CD4-positive, alpha-beta T cell treated with Interleukin-17A for 1 hour (primary cell): Measurements from ENCODE around the gene KAT8.
"Not testable (repeated sequence)": the region's sequence is repeated elsewhere in the genome, so short reads cannot be mapped to it uniquely, and the experiment has no call there.

Experiments used
- DNase-seq: peaks from one replicate; pipeline ENCODE4 v3.0.0-alpha.2; 2020

The KAT8 gene

DNA sequence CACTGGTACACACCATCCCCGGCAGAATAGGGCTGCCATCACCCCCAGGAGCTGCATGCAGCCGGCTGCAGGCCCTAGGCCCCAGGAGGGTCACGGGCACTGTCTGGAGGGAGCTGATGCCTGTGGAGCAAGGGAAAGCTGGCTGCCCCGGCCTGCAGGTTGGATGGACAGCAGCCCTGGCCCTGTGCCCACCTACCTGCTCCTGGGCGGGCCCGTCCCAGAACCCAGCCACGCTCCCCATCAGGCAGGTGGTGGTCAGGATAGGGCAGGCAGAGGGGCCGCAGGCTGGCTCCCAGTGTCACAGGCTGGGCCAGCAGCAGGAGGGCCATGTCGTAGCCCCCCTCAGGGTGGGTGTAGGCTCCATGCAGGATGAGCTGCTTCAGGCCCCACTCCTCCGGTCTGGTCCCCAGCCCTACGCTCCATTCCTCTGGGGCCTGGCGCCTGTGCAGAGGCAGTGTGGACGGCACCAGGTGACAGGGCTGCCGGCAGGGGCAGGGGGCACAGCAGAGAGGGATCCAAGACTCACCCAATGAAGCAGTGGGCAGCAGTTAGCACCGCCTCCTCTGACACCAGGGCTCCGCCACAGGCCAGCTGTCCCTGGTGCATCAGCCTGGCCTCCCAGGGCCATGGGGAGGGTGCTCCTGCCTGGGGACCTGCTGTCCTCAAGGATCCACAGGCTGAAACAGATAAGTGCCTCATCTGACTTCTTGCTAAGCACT is 32.7 kb upstream of the KAT8 start:
- no peak for DNase-seq

DNA sequence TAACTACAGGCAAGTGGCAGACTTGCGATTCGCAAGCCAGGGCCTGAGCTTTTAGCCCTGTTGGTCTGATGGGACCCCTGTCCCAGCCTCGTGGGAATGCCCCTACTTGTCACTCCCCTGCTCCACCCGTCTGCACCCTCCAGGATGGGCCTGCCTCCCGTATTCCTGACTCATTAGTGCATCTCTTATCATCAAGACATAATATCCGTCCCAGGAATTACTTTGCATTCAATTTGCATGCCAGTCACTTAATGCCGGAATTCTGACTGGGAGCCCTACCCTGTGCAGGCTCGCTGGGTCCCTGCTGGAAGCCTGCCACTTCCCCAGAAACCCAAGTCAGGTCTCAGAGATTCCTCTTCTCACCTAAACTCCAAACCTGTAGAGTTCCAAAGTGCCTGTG is 32.1 kb upstream of the KAT8 start:
- DNase-seq = no peak

DNA sequence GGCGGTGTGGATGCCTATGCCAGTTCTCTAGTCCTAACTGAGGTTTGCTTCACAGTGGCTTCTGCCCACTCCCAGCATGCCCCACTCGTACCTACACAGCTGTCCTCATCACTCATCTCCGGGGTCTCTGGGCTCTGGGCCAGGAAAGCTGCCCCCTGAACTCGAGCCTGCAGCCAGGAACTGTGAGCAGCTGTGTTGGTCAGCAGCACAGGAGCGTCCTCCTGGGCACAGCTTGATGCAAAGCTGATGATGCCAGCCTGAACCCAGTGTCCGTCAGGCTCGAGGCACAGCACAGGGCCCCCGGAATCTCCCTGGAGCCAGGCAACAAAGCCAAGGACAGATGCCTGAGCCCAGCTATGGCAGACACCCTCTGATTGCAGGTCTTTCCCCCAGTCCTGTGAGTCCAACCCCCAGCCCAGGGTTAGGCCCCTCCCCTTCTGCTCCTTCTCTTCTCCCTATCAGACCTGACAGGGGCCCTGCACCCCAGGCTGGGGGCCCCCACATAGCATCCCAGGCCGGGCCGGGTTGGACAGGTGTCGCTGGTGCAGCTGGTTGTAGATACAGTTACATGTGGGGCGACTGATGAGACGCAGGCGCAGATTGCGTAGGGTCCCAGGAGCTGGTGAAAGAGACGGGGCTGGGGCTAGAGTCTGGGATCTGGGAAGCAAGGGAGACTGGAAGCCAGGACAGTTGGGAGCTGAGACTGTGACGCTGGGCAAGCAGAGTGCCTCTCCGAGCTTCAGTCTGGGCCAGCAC is 31.4 kb upstream of the KAT8 start:
- no peak for DNase-seq

DNA sequence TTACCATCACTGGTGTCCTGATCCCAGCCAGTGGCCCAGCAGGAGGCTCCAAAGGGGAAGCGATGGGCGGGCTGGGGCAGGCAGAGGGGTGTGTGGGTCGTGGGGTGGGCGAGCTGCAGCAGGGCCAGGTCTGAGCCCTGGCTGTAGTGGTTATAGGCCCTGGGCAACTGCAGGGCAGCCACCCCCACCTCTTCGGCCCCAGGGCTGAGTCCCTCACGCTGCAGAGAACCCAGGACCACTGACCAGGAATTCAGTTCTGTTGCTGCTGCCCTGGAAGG is 30.9 kb upstream of the KAT8 start:
- DNase-seq = no peak

DNA sequence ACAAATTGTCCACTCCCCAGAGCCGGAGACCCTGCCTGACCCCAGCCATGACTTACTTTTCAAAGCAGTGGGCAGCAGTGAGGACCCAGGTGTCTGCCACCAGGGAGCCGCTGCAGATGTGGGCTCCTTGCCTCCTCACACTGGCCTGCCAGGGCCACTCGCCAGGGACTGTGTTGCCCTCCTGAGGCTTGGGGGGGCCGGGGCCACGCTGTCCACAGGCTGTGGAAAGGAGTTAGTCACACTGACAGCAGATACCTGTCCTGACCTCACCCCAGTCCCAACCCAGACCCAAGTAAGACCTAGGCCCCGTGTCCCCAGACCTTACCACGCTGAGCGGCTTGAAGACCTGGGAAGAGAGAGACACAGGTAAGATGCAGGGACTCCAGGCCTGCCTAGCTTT is 30.0 kb upstream of the KAT8 start:
- no peak for DNase-seq

DNA sequence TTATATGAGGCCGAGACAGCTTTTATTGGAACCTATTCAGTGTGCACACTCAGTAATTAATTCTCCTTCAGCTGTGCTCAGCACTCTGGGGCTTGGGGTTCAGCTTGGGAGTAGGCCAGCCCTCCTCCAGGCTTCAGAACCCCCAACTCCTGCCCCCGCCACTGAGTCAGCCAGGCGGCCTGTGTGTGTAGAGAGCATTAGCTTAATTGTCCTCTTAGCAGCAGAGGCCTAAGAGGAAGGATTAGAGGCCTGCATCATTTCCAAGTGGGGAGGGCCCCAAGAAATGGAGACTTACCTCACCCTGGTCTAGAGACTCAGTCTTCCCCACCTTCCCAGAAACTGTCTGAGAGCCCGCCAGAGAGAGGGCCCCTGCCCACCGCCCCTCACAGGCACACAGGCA is 29.5 kb upstream of the KAT8 start:
- DNase-seq = no peak

DNA sequence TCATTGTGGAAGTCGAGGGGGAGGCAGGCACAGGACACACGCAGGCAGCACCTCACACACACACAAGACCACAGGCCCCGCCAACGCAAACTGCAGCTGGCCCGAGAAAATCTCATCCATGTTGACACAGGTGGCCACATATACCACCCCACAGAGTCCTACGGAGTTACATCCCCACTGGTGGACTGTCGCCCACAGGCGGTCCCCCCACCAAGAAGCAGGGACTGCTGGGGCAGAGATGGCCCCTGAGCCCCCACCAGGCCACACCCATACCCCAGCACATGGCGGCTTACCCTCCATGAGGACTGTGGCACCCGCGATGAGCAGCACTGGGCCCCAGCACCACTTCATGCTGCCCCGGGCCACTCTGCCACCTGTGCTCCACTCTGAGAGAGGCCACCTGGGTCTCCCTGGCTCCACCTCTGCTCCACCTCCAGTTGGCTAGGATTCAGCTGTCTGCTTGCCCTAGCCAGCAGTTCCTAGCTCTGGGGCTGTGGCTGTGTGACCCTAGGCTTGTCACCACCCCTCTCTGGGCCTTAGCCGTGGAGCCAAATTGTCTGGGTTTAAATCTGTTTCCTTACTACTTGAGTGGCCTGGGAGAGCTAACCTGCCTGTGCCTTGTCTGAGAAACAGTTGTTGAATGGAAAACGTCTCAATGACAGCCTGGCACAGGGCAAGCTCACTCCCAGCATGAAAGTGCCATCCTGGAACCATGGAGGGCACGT is 28.8 kb upstream of the KAT8 start, which contains the start of gene PRSS53:
TSS of gene PRSS53 (minus strand) at position 485 of the 725 bp plus-strand sequence. CDS start at position 351, 134 bp downstream.
- DNase-seq = no peak

DNA sequence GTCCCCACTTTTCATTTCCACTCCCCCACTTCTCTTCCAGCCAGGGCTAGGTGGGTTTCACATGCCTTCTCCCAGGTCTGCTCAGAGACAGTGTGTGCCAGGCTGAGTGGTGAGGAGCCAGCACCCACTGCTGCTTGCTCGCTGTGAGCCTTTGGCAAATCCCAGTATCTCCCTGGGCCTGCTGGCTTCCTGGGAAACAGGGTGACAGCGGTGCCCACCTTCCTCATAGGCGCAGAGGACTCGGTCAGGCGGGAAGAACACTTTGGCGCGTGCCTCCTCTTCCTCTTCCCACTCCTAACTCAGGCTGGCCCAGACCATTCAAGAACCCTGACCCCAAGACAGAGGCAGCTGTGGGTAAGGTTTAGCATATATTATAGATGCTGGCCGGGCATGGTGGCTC is 28.3 kb upstream of the KAT8 start:
- DNase-seq = no peak

DNA sequence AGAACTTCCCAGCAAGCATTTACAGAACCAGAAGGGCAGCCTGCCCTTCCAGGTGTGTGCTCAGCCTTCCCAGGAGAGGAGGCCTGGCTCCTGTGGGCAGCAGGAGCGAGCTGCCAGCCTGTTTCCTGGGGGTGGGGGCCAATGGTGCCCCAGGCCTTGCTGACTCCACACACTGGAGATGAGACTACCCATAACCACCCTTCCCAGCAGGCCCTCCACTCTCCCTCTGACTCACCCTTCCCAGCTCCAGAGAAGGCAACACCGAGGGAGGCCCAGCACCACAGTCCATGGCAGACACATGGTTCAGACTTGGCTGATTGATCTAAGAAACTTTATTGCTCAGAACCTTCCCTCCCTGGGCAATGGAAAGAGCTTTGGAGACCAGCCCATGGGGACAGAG is 26.9 kb upstream of the KAT8 start:
- no peak for DNase-seq

DNA sequence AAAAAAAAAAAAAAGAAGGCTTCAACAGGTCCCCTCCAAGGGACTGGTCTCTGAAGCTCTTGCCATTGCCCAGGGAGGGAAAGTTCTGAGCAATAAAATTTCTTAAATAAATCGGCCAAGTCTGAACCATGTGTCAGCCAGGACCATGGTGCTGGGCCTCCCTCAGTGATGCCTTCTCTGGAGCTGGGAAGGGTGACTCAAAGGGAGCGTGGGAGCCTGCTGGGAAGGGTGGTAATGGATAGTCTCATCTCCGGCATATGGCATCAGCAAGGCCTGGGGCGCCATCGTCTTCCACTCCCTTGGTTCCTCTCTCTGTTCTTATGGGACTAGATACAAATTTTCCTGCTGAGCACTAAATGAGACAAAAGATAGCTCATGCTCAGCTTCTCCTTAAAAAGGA is 25.1 kb upstream of the KAT8 start:
- no peak for DNase-seq

DNA sequence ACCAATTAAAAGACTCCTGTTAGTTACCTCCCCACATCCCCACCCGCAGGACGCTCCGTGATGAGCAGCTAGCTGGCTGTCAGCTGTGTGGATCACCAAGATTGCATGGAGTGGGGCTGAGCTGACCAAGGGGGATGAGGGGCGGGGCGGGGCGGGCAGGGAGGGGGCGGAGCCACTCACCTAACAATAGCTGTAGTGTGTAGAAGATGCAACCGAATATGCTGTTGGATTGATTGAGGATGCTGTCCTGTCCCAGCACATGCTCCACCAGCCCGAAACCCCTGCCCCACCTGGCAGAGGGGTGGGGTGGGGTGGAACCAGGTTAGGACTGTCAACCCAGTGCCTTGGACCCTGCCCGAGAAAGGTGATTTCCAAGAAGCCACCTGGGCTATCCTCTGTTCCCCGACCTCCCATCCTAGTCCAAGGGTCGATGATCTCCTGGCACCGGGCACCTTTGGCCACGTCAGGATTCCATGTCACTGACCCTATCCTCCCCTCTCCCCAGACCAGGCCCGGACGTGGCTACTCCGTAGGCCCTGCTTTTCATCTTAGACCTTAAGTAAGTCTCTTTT is 24.2 kb upstream of the KAT8 start:
- DNase-seq = no peak

DNA sequence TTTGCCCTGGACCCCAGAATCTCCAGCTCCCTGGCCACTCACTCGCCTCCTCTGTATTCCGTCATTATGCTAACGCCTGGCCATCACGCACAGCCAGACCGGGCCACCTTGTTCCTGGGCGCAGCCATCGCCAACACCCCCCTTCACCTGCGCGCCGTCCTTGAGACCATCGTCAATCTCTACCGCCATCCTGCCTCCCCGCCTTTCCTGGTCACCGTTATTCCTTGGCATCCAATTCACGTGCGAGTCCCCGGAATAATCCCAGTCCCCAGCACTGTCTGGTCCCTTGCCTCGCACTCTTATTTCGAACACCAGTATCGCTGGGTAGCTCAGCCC is 23.4 kb upstream of the KAT8 start:
- no peak for DNase-seq

DNA sequence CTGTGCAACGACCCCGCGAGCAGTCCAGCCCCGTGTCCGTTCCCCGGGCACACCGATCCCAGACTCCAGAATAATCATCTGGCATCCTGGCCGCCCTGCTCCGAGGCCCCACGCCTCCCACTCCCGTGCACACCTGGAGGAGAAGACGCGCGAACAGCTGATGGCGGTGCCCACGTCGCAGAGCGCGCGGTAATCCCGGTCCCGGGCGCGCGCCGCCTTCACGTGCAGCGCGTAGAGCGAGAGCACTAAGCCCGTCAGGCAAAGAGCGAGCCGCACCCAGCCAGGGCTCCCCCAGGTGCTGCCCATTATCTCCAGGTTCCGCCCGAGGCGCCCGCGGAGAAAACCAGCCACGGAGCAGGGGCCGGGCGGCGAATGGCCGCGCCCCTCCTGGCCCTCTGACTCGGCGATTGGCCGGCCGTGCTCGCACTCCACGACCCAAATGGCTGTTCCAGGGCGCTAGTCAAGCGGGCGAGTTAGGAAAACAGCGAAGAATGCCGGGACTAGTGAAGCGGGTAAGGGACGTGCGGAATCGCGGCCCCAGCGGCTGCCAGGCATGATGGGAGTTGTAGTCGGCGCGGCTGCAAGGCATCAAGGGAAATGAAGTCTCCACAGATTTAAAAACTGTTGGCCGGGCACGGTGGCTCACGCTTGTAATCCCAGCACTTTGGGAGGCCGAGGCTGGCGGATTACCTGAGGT is 22.9 kb upstream of the KAT8 start, which contains the start of gene VKORC1:
TSS of gene VKORC1 (minus strand) at position 374 of the 697 bp plus-strand sequence. CDS start at position 306, 68 bp downstream.
- DNase-seq = peak; percentile 92

DNA sequence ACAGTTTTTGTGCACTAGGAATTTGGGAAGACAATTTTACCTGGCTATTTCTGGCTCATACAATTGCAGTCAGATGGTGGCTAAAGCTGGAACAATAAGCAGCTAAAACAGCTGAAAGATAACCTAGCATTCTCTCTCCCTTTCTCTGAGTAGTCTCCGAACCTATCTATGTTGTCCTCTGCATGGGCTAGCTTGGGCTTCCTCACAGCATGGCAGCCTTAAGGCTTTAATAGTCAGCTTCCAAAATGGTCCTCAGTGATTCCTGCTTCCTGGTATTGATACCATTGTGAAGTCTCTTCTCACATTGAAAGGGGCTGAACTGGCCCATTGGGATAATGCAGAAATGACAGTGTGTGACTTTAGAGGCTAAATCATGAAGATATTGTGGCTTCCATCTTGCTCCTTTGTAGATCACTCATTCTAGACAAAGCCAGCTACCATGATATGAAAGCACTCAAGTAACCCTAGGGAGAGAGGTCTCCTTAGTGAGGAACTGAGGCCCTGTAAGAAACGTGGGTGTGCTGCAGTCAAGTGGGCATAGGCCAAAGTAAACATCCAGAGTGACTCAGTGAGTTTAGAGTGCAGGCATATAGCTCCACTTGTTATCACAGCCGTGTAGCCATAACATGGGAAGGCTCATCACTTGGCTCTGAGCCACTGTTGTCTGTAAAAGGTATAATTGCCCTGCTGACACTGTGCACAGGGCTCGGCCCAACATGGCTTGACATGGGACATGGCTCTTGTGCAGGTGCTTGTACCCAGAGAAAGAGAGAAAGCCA is 17.4 kb upstream of the KAT8 start:
- DNase-seq = no peak

DNA sequence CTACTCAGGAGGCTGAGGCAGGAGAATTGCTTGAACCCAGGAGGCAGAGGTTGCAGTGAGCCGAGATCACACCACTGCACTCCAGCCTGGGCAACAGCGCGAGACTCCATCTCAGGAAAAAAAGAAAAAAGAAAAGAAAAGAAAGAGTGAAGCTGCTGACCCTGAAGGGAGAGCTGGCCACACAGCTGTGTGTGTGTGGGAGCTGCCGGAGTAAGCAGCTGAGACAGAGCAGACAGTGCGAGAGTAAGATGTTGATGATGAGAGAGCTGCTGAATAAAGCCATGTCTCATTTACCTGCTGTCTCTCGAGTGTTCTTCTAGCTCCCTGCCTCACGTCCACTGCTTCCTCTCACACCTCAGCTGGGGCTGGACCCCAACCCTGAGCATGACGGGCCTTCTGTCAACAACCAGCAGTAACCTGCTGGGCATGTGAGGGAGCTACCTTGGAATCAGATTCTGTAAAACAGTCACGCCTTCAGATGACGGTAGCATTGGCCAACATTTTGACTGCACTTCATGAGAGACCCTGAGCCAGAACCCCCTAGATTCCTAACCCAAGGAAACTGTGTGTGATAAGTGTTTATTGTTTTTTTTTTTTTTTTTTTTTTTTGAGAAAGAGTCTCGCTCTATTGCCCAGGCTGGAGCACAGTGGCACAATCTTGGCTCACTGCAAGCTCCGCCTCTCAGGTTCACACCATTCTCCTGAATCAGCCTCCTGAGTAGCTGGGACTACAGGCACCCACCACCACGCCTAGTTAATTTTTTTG is 16.4 kb upstream of the KAT8 start:
- DNase-seq = not testable (repeated sequence)

DNA sequence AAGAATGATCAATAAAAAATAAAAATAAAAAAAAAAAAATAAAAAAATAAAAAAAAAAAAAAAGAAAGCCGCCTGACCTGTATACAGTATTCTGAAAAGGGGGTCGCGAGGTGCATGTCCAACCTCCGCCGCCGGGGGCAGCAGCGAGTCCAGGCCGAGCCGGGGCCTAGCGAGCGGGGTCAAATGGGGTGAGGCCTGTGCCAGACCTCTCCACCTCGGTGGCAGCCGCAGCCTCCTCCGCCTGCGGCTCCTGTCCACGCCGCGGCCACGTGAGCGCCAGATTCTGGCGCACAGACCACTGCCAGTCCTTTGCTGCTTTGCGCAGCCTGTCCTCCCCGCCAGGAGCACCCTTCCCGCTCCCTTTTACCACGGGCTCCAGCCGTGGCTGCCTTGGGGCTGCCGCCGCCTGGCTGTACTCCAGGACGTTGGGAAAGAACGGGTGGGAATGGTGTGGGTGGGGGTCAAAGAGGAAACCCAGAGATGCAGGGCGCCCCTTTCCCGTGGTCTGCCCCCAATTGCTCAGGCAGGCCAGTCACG is 11.7 kb upstream of the KAT8 start:
- DNase-seq = peak; percentile 85

DNA sequence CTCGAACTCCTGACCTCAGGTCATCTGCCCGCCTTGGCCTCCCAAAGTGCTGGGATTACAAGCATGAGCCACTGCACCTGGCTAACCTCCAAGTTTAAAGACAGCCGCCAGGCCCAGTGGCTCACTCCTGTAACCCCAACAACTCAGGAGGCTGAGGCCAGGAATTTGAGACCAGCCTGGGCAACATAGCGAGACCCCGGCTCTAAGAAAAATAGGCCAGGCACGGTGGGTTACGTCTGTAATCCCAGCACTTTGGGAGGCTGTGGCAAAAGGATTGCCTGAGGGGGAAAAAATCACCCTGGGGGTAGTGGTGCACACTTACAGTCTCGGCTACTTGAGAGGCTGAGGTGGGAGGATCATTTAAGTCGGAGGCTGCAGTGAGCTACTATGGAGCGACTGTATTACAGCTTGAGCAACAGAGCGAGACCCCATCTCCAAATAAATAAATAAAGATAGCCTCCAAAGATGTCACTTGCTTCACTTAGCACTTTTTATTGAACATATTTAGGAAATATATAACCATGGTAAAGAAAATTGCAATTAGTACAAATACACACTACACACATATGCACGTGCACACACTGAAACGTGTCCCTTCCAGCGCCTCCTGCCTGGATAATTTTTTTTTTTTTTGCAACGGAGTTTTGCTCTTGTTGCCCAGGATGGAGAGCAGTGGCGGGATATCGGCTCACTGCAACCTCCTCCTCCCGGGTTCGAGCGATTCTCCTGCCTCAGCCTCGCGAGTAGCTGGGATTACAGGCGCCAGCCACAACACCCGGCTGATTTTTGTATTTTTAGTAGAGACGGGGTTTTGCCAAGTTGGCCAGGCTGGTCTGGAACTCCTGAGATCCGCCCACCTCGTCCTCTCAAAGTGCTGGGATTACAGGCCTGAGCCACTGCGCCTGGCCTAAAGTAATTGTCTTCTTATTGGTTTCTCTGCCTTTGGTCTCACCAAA is 10.7 kb upstream of the KAT8 start:
- DNase-seq = no peak

DNA sequence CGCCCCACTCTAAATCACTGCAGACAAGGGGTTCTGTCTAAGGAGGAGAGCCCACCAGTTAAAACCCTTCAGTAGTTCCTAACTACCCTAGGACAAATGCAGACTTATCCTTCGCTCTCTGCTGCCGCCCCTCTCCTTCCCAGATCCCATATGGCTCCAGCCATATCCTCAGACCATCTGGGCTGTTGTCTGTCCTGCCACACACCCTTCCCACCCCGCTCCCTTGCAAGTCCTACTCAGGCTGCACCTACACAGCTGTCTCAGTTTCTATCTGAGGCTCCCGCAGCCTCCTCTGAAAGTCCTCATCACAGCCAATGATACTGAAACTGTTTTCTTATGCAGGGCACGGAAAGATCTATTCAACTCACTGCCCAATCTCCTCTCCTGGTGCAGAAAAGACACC is 10.0 kb upstream of the KAT8 start:
- no peak for DNase-seq

DNA sequence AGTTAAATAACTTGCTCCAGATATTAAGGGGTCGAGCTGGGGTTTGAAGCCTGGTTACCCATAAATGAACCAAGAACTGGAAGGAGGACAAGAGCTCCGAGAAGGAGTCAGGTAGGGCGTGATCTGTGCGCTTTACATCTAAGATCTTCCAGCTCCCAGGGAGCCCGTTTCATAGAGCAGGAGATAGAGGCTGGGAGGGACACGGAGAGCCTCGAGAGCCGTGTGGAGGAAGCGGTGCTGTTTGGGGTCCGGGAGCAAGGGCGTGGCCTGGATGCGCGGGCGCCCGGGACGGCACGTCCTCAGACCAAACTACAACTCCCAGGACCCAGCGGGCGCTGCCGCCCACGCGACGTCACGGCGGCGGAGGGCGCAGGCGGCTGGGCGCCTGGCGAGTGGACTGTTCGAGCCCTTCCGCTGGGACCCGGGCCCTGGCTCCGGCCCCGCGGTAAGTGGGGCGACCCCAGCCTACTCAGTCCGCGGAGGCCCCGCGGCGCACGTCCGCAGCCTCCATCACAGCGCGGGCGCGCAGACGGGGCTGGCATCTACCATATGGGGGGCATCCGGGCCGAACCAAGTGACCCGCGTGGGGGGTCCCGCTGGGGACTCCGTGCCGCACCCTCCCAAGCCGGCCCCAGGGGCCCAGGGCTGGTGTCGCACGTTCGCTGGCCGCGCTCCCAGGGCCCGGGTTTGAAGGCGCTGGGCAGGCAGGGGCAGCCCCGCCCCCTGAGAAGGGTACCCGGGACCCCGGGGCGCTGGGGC is 9.2 kb upstream of the KAT8 start, which contains the start of gene BCKDK:
TSS of gene BCKDK (plus strand) at position 352 of the 759 bp plus-strand sequence. CDS start 838 bp downstream, outside the sequence.
- peak; percentile 65 for DNase-seq
